PC-9 (cell line): ENCODE measurements around the gene HSPBP1.

Source experiments
- CTCF ChIP-seq: fragments of 200-600 bp; sonication (generic); conservative IDR thresholded peaks from 2 replicates; pipeline ENCODE4 v1.6.1; 2017; ENCODE audit warnings: mixed run types, antibody characterized with exemption, mild to moderate bottlenecking, moderate library complexity
- EZH2 ChIP-seq: fragments of 200-600 bp; sonication (generic); IDR thresholded peaks from 2 replicates; pipeline ENCODE4 v1.8.0; 2017; ENCODE audit warnings: antibody characterized with exemption, low read depth

- no peak for TF ChIP-seq EZH2
- TF ChIP-seq CTCF = no peak
Measured at GRCh38 chr19:55303477-55303876, 23.6 kb upstream of the HSPBP1 start.
